RPMI7951 (cell line): ENCODE measurements around the gene COASY. TPM values are rescaled to one million over a fixed set of nuclear protein-coding genes. Genes with fewer than 3 reads are reported as not detected.

Source experiments
- DNase-seq: peaks from one replicate; pipeline ENCODE4 v3.0.0-alpha.2; 2012; ENCODE audit warnings: low read depth
- total RNA-seq: library from RNA; depleted of rRNA; stranded (reverse); fragments of >200 nt; shearing (Covaris generic); gene quantifications from 2 replicates; pipeline ENCODE4 v1.2.3, GENCODE V29; 2014; rRNA removed

Gene COASY
- total RNA-seq: 13.8 and 17.8 TPM in 2 replicates

GRCh38 chr17:42561897-42562387, at the start of gene COASY:
Gene COASY (plus strand): TSS chr17:42562148. CDS start chr17:42562623, 475 bp downstream.
- peak; percentile 91 for DNase-seq

- no peak for DNase-seq
Observed at GRCh38 chr17:42512246-42512645, 49.7 kb upstream of the COASY start.

DNA sequence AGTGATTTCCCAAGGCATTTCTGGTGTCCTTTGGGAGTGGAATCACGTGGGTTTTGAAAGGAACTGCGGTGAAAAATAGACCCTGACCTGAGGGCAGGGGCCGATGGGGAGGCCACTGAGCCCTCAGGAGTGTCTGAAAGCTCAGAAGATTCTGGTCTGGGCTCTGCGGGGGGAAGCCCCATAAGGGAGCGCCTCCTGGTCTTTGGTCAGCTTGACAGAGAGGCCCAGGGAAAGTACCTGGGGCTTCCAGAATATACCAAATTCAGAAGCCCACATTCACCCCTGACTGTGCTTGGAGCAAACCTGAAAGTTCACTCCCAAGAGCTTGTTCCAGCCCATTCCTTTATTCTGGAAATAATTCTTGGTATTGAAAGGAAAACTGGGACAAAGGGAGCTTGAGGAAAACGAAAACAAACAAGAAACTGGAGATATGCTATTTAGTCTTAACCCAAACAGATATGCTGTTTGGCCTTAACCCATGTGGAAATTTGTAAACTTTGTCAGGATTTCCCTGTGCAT, 49.2 kb upstream of the COASY start:
- no peak for DNase-seq

DNA sequence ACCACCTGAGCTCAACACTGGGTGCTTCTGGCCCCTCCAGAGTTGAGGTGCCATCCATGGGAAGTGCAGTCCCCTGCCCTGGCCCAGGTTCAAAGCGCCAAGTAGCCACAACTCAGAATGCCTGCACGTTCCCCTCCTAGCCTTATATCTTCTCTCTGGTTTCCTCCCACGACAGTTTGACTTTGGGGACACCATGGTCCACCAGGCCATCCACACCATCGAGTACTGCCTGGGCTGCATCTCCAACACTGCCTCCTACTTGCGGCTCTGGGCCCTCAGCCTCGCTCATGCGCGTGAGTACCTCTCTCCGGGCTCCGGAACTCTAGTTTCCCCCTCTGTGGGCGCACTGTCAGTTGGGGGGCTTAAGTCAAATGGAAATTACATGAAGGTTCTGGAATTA, 48.3 kb upstream of the COASY start:
- DNase-seq: no peak

- DNase-seq: no peak
Observed at GRCh38 chr17:42514279-42514678, 47.7 kb upstream of the COASY start.

GRCh38 chr17:42514867-42515266, 47.1 kb upstream of the COASY start:
- no peak for DNase-seq

DNA sequence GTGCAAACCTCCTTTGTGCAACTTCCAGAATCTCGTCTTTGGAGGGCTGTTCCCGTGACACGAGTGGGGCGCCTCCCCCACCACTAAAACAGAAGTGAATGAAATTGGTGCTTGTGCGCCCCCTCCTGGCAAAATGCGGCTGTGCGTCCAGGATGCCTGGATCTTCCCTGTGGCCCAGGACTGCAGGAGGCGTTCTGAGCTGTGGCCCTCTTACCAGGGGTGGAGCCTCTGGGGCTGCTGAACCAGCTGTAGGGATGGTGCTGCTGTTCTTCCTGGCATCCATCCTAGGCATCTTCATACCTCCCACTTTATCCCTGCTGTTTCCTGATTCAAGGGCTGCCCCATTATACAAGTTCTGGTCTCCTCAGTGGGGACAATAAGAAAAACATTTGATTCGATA, 44.4 kb upstream of the COASY start:
- peak; percentile 91 for DNase-seq

- DNase-seq: peak; percentile 97
Observed at GRCh38 chr17:42518046-42518754, 43.7 kb upstream of the COASY start.

- DNase-seq: peak; percentile 82
Observed at GRCh38 chr17:42518755-42519545, 43.0 kb upstream of the COASY start.

GRCh38 chr17:42519546-42520491, 42.1 kb upstream of the COASY start:
- peak; percentile 98 for DNase-seq

- DNase-seq: no peak
Observed at GRCh38 chr17:42520540-42520951, 41.4 kb upstream of the COASY start.

DNA sequence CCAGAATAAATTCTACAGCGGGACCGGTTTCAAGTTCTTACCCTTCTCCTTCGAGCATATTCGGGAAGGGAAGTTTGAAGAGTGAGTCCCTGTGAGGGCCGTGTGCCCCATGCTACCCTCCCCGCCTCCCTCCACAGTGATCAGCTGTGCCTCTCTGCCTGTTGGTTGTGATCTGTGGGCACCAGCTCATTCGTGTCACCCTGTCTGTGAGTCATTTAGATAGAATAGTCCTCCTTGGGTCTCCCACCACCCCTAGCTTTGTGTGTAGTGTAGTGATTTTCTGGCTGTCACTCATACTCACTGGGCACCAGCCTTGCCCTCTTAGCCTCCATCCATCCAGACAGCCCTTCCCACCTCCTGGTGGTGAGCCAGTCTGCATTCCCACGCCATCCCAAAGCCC, 40.9 kb upstream of the COASY start:
- DNase-seq: peak; percentile 62

DNA sequence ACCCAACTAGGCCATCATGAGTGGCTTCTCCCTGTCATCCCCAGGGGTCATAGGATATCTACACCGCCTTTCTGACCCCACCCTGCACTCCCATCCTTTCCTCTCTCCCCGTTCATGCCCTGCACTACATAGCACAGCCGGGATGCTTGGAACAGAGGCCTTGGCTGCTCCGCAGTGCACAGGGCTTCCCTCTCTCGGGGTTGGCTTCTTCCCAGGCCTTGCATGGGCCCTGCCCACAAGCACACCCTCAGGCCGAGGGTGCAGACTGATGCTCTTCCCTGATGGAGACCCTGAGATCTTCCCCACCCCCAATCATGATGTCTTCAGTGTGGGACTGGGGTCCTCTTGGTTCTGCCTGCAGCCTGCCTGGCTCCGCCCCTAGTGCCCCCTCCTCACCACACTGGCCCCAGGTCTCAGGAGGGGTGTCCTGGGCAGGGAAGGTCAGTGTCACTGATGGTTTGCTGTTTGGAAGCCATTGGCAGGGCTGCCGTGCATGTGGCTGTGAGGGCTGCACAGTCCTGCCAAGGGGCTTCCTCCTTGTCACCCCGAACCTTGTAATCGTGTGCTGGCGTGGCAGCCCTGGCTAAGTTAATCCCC, 40.2 kb upstream of the COASY start:
- no peak for DNase-seq

GRCh38 chr17:42522263-42522790, 39.6 kb upstream of the COASY start:
- DNase-seq: no peak

DNA sequence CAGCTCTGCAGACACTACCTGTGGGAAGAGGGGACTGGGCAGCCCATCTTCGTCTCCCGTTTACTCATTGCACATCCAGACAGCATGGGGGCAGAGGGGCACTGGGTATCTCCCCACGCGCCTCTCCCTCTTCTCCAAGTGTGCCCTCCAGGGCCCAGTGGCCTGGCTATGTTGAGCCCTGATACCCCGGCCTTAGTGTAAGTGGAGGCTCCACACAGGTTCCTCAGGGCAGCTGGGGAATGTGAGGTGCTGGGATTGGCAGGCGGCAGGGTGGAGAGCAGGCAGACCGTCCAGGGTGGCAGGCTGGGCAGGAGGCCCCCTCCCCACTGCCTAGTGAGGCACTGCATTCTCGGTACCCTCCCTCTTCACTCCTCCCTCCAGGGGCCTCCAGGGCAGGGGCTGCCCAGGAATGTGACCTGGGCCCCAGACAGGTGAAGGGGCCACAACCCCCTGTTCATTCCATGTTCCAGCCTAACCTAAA, 39.1 kb upstream of the COASY start:
- DNase-seq: no peak

GRCh38 chr17:42525221-42525620, 36.7 kb upstream of the COASY start:
- peak; percentile 42 for DNase-seq

DNA sequence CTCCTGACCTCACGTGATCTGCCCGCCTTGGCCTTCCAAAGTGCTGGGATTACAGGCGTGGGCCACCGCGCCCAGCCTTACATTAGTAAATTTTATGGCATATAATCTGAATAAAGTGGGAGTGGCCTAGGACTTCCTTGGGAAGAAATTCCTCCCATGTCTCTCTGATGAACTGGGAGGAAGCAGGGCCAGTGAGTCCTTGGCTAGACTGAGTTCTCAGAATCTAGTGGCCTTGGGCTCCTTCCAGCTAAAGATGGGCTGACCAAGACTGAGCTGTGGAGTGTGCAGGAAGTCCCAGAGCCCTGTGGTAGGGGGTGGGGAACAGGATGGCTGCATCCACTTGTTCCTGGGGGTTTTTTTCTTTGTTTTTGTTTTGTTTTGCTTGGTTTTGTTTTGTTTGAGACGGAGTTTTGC, 35.9 kb upstream of the COASY start:
- peak; percentile 66 for DNase-seq

- DNase-seq: no peak
Observed at GRCh38 chr17:42527932-42528331, 34.0 kb upstream of the COASY start.

DNA sequence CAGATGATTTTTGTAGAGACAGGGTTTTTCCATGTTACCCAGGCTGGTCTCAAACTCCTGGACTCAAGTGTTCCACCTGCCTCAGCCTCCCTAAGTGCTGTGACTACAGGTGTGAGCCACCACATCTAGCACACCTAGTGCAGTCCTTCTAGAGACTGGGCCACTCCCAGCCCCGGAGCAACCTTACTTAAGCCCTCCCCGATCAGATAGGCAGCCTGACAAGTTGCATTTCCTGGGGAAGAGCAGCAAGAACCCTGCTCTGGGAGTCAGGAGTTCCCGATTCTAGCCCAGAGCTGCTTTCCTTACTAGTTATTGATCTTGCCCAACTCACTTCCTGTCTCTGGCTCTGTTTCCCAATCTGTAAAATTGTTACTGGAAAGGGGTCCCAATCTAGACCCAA, 32.9 kb upstream of the COASY start:
- DNase-seq: no peak

- no peak for DNase-seq
Observed at GRCh38 chr17:42530952-42531454, 30.9 kb upstream of the COASY start.
